Measurements from ENCODE around the gene CCM2L. TPM values are rescaled to one million over a fixed set of nuclear protein-coding genes. Genes with fewer than 3 reads are reported as not detected.

The CCM2L gene
- total and polyA plus RNA-seq, 9 of the 15 experiments (the other 6 are each of a cell fraction or from before 2014, with no cell fraction given), result 0.04 TPM; not detected in 8

- no TSS peak for BruUV-seq (replicated peaks)
- H3K4me1 ChIP-seq (replicated peaks in 1 of 2; ENCODE audit: control insufficient read depth in 2 of 2, insufficient read depth in 2 of 2, low read length in 2 of 2), result peaks cover under 1 to 3% of the 10 kb centered on the region in 2 experiments; a peak in 3 of 5 replicates
- peak; percentile 10 for TF ChIP-seq ZFP36 (IDR thresholded peaks at IDR 0.05; ENCODE audit: low read depth, low read length, partially characterized antibody)
- TF ChIP-seq ZNF124 (CRISPR knock-in tag; IDR thresholded peaks at IDR 0.05), result no peak
- TF ChIP-seq ZNF512 (tag; IDR thresholded peaks at IDR 0.05), result peak; percentile 99
- no peak for TF ChIP-seq GABPA (tag; conservative IDR thresholded peaks at IDR 0.05; ENCODE audit: low read depth)
- TF ChIP-seq, protein P1, sequence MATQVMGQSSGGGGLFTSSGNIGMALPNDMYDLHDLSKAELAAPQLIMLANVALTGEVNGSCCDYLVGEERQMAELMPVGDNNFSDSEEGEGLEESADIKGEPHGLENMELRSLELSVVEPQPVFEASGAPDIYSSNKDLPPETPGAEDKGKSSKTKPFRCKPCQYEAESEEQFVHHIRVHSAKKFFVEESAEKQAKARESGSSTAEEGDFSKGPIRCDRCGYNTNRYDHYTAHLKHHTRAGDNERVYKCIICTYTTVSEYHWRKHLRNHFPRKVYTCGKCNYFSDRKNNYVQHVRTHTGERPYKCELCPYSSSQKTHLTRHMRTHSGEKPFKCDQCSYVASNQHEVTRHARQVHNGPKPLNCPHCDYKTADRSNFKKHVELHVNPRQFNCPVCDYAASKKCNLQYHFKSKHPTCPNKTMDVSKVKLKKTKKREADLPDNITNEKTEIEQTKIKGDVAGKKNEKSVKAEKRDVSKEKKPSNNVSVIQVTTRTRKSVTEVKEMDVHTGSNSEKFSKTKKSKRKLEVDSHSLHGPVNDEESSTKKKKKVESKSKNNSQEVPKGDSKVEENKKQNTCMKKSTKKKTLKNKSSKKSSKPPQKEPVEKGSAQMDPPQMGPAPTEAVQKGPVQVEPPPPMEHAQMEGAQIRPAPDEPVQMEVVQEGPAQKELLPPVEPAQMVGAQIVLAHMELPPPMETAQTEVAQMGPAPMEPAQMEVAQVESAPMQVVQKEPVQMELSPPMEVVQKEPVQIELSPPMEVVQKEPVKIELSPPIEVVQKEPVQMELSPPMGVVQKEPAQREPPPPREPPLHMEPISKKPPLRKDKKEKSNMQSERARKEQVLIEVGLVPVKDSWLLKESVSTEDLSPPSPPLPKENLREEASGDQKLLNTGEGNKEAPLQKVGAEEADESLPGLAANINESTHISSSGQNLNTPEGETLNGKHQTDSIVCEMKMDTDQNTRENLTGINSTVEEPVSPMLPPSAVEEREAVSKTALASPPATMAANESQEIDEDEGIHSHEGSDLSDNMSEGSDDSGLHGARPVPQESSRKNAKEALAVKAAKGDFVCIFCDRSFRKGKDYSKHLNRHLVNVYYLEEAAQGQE (IDR thresholded peaks at IDR 0.05; ENCODE audit: borderline replicate concordance), result peak; percentile 39; the same call in 1 of the 2 replicates
- TF ChIP-seq, protein P1 (CRISPR knock-in tag; IDR thresholded peaks at IDR 0.05; ENCODE audit: low read depth), result no peak
- TF ChIP-seq NCOA1 (IDR thresholded peaks at IDR 0.05; ENCODE audit: low read depth), result no peak
- TF ChIP-seq, protein P2, sequence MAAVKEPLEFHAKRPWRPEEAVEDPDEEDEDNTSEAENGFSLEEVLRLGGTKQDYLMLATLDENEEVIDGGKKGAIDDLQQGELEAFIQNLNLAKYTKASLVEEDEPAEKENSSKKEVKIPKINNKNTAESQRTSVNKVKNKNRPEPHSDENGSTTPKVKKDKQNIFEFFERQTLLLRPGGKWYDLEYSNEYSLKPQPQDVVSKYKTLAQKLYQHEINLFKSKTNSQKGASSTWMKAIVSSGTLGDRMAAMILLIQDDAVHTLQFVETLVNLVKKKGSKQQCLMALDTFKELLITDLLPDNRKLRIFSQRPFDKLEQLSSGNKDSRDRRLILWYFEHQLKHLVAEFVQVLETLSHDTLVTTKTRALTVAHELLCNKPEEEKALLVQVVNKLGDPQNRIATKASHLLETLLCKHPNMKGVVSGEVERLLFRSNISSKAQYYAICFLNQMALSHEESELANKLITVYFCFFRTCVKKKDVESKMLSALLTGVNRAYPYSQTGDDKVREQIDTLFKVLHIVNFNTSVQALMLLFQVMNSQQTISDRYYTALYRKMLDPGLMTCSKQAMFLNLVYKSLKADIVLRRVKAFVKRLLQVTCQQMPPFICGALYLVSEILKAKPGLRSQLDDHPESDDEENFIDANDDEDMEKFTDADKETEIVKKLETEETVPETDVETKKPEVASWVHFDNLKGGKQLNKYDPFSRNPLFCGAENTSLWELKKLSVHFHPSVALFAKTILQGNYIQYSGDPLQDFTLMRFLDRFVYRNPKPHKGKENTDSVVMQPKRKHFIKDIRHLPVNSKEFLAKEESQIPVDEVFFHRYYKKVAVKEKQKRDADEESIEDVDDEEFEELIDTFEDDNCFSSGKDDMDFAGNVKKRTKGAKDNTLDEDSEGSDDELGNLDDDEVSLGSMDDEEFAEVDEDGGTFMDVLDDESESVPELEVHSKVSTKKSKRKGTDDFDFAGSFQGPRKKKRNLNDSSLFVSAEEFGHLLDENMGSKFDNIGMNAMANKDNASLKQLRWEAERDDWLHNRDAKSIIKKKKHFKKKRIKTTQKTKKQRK (IDR thresholded peaks at IDR 0.05; ENCODE audit: borderline replicate concordance, low read depth, low read length), result no peak
Observed at GRCh38 chr20:32024683-32025295, 14.6 kb downstream of the CCM2L start.

More at GRCh38 chr20:32024683-32025295, 14.6 kb downstream of the CCM2L start:
- Histone ChIP-seq H3K9me3 (replicated peaks; ENCODE audit: control insufficient read depth, insufficient read depth, low read depth, low read length) (no peaks in the 10 kb centered on the region), H3K27me3 (ENCODE audit: control insufficient read depth in 2 of 2, insufficient read depth in 2 of 2, low read length in 2 of 2) (peaks cover 18 to 59% of the 10 kb centered on the region in 2 experiments), H2AFZ (ENCODE audit: low read depth, low read length) (no peak overlapping the region), H3K4me2 (ENCODE audit: insufficient read depth, low read length) (no peak overlapping the region), H3K9ac (ENCODE audit: insufficient read depth in 1 of 2, low read depth in 2 of 2, low read length in 2 of 2) (no peak overlapping the region), H3K79me2 (ENCODE audit: control insufficient read depth, insufficient read depth, low read length) (no peaks in the 10 kb centered on the region), H3K27ac (ENCODE audit: extremely low read depth, low read depth, low read length) (no peak overlapping the region), H3K9me1 (ENCODE audit: control insufficient read depth, insufficient read depth, low read length) (no peaks in the 10 kb centered on the region), H3K36me3 (ENCODE audit: control insufficient read depth, insufficient read depth, low read length) (no peaks in the 10 kb centered on the region), H3K4me3 (no peak overlapping the region), H4K20me1 (replicated peaks; ENCODE audit: control insufficient read depth, insufficient read depth, low read length) (0 out of 2 replicates have a peak, but pooled peaks cover 4% of the 10 kb centered on the region)
- FAIRE-seq (peak; percentile 40), ATAC-seq (peak; percentile 54; the same call in 1 of the 3 replicates), DNase-seq (ENCODE audit: extremely low read depth in 1 of 4, low spot score in 3 of 4) (no peak)
- intact Hi-C loops (cut with micrococcal nuclease), result no loop called here
- POLR2A ChIA-PET, result no interaction called here
- in situ Hi-C loops (cut with MboI), result loop anchor here (10.0 kb wide), 1 partner anchor 170 kb away; no protein-coding TSS in a partner anchor
- 7% methylated on average over 6 of the region's 6 CpGs for WGBS (ENCODE audit: insufficient coverage, low coverage, missing lambda C conversion rate)
- CTCF ChIA-PET (ENCODE audit: low intra/inter-chr PET ratio), result interaction anchor here (0.6 kb wide), 1 partner anchor 216 kb away, joined by 5 read pairs; no protein-coding TSS in a partner anchor

Measured in K562 (cell line).